ENCODE data around the gene AGMAT.

The AGMAT gene

GRCh38 chr1:15618655-15619525 lies 34.0 kb upstream of the AGMAT start:
- TF ChIP-seq POLR2AphosphoS5 (IDR thresholded peaks at IDR 0.05; ENCODE audit: low read depth, low read length) = no peak
- TF ChIP-seq REST (IDR thresholded peaks at IDR 0.05; ENCODE audit: insufficient read depth in 1 of 2, low read depth in 2 of 2, low read length in 2 of 2) = no peak
- no peak for TF ChIP-seq SIN3A (IDR thresholded peaks at IDR 0.05; ENCODE audit: borderline replicate concordance, insufficient read depth, low read length)
- no peak for TF ChIP-seq FOXP2 (optimal IDR thresholded peaks at IDR 0.05; ENCODE audit: borderline replicate concordance, extremely low read depth, extremely low read length, insufficient read depth)
- TF ChIP-seq TAF1 (IDR thresholded peaks at IDR 0.05; ENCODE audit: borderline replicate concordance, insufficient read depth, low read length) = no peak

GRCh38 chr1:15618077-15618654 lies 33.3 kb upstream of the AGMAT start:
- peak; percentile 38; the same call in 1 of the 2 replicates for TF ChIP-seq SIN3A (IDR thresholded peaks at IDR 0.05; ENCODE audit: borderline replicate concordance, insufficient read depth, low read length)
- no peak for TF ChIP-seq TAF1 (IDR thresholded peaks at IDR 0.05; ENCODE audit: borderline replicate concordance, insufficient read depth, low read length)

GRCh38 chr1:15617173-15618076 lies 32.6 kb upstream of the AGMAT start, which contains the start of gene DDI2:
Gene DDI2 (plus strand): TSS chr1:15617458. CDS start chr1:15617671, 213 bp downstream.
- TF ChIP-seq POLR2AphosphoS5 (IDR thresholded peaks at IDR 0.05; ENCODE audit: low read depth, low read length) (peak; percentile 74; the same call in 1 of the 2 replicates), REST (IDR thresholded peaks at IDR 0.05; ENCODE audit: insufficient read depth in 1 of 2, low read depth in 2 of 2, low read length in 2 of 2) (peak; percentile 3 to 18; a peak in 1 of 4 replicates), FOXP2 (optimal IDR thresholded peaks at IDR 0.05; ENCODE audit: borderline replicate concordance, extremely low read depth, extremely low read length, insufficient read depth) (peak; percentile 86), TAF1 (IDR thresholded peaks at IDR 0.05; ENCODE audit: borderline replicate concordance, insufficient read depth, low read length) (peak; percentile 95), SIN3A (IDR thresholded peaks at IDR 0.05; ENCODE audit: borderline replicate concordance, insufficient read depth, low read length) (no peak)

- TF ChIP-seq REST (IDR thresholded peaks at IDR 0.05; ENCODE audit: insufficient read depth in 1 of 2, low read depth in 2 of 2, low read length in 2 of 2) (peak in 1 of 2 experiments; percentile 4; a peak in 1 of 4 replicates), POLR2AphosphoS5 (IDR thresholded peaks at IDR 0.05; ENCODE audit: low read depth, low read length) (peak; percentile 79; the same call in 1 of the 2 replicates), SIN3A (IDR thresholded peaks at IDR 0.05; ENCODE audit: borderline replicate concordance, insufficient read depth, low read length) (peak; percentile 77; the same call in 1 of the 2 replicates), FOXP2 (optimal IDR thresholded peaks at IDR 0.05; ENCODE audit: borderline replicate concordance, extremely low read depth, extremely low read length, insufficient read depth) (no peak)
Measured at GRCh38 chr1:15616373-15617172, 31.7 kb upstream of the AGMAT start.
